K562 (cell line): ENCODE measurements around the gene SLC26A11. TPM values are rescaled to one million over a fixed set of nuclear protein-coding genes. Genes with fewer than 3 reads are reported as not detected.
A peak's percentile ranks its signal among the peaks of the same experiment; 100 is the strongest.

Source experiments
- ARID2 ChIP-seq: fragments of 450-650 bp; IDR thresholded peaks from 2 replicates; pipeline ENCODE4 v1.6.1; 2017; ENCODE audit warnings: antibody characterized with exemption, mild to moderate bottlenecking
- CSDE1 ChIP-seq, 2 experiments: fragments of 450-650 bp; IDR thresholded peaks; 2 replicates each; pipeline ENCODE4 v1.6.1; 2016; ENCODE audit warnings: mild to moderate bottlenecking in 1 of 2
- ELF4 ChIP-seq: fragments of 450-650 bp; formaldehyde crosslinking; IDR thresholded peaks from 2 replicates; pipeline ENCODE4 v1.4.0; 2022; ENCODE audit warnings: missing genetic modification characterization
- ESRRA ChIP-seq: fragments of 450-650 bp; IDR thresholded peaks from 2 replicates; pipeline ENCODE4 v1.6.1; 2014; ENCODE audit warnings: low read depth, mild to moderate bottlenecking, moderate library complexity, borderline replicate concordance
- GTF2A2 ChIP-seq: IDR thresholded peaks from 2 replicates; pipeline ENCODE4 v1.6.1; 2016; ENCODE audit warnings: mild to moderate bottlenecking, missing genetic modification characterization, missing compliant biosample characterization
- KAT8 ChIP-seq: fragments of 450-650 bp; IDR thresholded peaks from 2 replicates; pipeline ENCODE4 v1.6.1; 2016; ENCODE audit warnings: low read depth, mild to moderate bottlenecking
- PHB2 ChIP-seq: fragments of 450-650 bp; IDR thresholded peaks from 2 replicates; pipeline ENCODE4 v1.6.1; 2017; ENCODE audit warnings: low read depth
- RBM17 ChIP-seq: fragments of 200-400 bp; formaldehyde crosslinking; IDR thresholded peaks from 2 replicates; pipeline ENCODE4 v1.6.1; 2017; ENCODE audit warnings: low read depth, mild to moderate bottlenecking, low read length, borderline replicate concordance
- SMC3 ChIP-seq: conservative IDR thresholded peaks from 2 replicates; pipeline ENCODE4 v1.6.1; 2011; ENCODE audit warnings: low read depth, low read length, improper control_type of control experiment; ENCODE audit not compliant: insufficient read depth
- THRAP3 ChIP-seq: fragments of 450-650 bp; IDR thresholded peaks from 2 replicates; pipeline ENCODE4 v1.6.1; 2016; ENCODE audit warnings: mild to moderate bottlenecking, inconsistent platforms, borderline replicate concordance
- ZNF143 ChIP-seq: sonication (generic); formaldehyde crosslinking; IDR thresholded peaks from 2 replicates; pipeline ENCODE4 v1.9.0; 2022; ENCODE audit warnings: mild to moderate bottlenecking, missing genetic modification reagents
- ZNF76 ChIP-seq: fragments of 250-450 bp; sonication (Bioruptor Pico); IDR thresholded peaks from 2 replicates; pipeline ENCODE4 v1.4.0; 2020; ENCODE audit warnings: mild to moderate bottlenecking, moderate library complexity, borderline replicate concordance
- polyA plus RNA-seq, 8 experiments: library from polyadenylated mRNA; depleted of rRNA in 4 of 8; stranded (reverse) in 5 of 8; unstranded in 3 of 8; fragments of >200 nt; fragmentation: Nextera tagmentation in 2 of 8; fragmentation: Illumina TruSeq in 1 of 8; extraction: Ambion mirVana in 2 of 8; extraction: Trizol in 1 of 8; gene quantifications; 2 replicates each; pipeline versions ENCODE4 v1.2.1 to v1.2.3, GENCODE V29; 2011 to 2014; ENCODE audit warnings: inconsistent platforms in 1 of 8, missing spikeins in 1 of 8
- total RNA-seq, 7 experiments: library from RNA; depleted of rRNA in 6 of 7; stranded (reverse); fragments of >200 nt in 6 of 7; fragmentation: Illumina TruSeq in 2 of 7; extraction: Trizol in 2 of 7; gene quantifications; 2 replicates each; pipeline versions ENCODE4 v1.2.1 to v1.2.3, GENCODE V29; 2011 to 2021; ENCODE audit warnings: low replicate concordance in 1 of 7
- TF ChIP-seq, protein P1 (sequence below): sonication (generic); formaldehyde crosslinking; IDR thresholded peaks from 2 replicates; pipeline ENCODE4 v1.8.0; 2022; ENCODE audit warnings: mild to moderate bottlenecking, missing genetic modification reagents
- TF ChIP-seq, protein P2 (sequence below): fragments of 450-650 bp; formaldehyde crosslinking; IDR thresholded peaks from 2 replicates; pipeline ENCODE4 v1.4.0; 2022; ENCODE audit warnings: missing genetic modification characterization
- TF ChIP-seq, protein P3 (sequence below): sonication (generic); formaldehyde crosslinking; IDR thresholded peaks from 2 replicates; pipeline ENCODE4 v1.9.0; 2022; ENCODE audit warnings: mild to moderate bottlenecking, missing genetic modification reagents
- TF ChIP-seq, protein P4 (sequence below), 2 experiments: fragments of 450-650 bp; IDR thresholded peaks; 2 replicates each; pipeline ENCODE4 v1.6.1; 2018; ENCODE audit warnings: mild to moderate bottlenecking in 2 of 2, low read depth in 1 of 2; ENCODE audit not compliant: partially characterized antibody in 2 of 2
- TF ChIP-seq, protein P5 (sequence below): IDR thresholded peaks from 3 replicates; pipeline ENCODE4 v1.6.1; 2011; ENCODE audit warnings: borderline replicate concordance, mild to moderate bottlenecking, moderate library complexity; ENCODE audit not compliant: insufficient read length; ENCODE audit errors: extremely low read depth
- TF ChIP-seq, protein P6 (sequence below): fragments of 450-650 bp; IDR thresholded peaks from 2 replicates; pipeline ENCODE4 v1.6.1; 2016; ENCODE audit warnings: missing biosample characterization, missing genetic modification characterization

The SLC26A11 gene
- total and polyA plus RNA-seq, 9 of the 15 experiments (the other 6 are each of a cell fraction or from before 2014, with no cell fraction given) = 0.06 to 3.1 (median 1.2) TPM; not detected in 1

DNA sequence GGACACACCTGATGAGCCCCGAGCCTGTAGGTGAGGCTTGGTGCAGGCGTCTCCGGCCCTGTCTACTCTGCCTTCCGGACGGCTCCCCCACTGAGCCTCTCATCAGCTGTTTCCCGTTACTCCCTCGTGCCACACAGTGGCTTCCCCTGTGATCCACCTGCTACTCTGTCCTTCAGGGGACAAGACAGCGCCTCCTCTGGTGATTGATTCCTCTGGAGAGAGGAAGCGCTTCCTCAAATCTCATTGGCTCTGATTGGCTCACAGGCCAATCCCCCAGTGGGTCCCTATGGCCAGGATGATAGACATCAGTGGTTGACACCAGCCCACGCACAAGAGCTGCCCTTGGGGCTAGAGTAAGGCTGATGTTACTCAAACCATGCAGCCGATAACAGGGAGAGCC, 64.4 kb downstream of the SLC26A11 start (continued):
- TF ChIP-seq ELF4 (CRISPR knock-in tag) (no peak), THRAP3 (no peak), GTF2A2 (tag) (no peak), PHB2 (no peak), ARID2 (no peak), SMC3 (no peak), KAT8 (no peak), ZNF143 (no peak), ZNF76 (no peak), CSDE1 (IDR thresholded peaks at IDR 0.05) (no peak), ESRRA (peak; percentile 77; the same call in 1 of the 2 replicates), RBM17 (no peak)
- TF ChIP-seq, protein P1, sequence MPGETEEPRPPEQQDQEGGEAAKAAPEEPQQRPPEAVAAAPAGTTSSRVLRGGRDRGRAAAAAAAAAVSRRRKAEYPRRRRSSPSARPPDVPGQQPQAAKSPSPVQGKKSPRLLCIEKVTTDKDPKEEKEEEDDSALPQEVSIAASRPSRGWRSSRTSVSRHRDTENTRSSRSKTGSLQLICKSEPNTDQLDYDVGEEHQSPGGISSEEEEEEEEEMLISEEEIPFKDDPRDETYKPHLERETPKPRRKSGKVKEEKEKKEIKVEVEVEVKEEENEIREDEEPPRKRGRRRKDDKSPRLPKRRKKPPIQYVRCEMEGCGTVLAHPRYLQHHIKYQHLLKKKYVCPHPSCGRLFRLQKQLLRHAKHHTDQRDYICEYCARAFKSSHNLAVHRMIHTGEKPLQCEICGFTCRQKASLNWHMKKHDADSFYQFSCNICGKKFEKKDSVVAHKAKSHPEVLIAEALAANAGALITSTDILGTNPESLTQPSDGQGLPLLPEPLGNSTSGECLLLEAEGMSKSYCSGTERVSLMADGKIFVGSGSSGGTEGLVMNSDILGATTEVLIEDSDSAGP (CRISPR knock-in tag) = no peak
- TF ChIP-seq, protein P2, sequence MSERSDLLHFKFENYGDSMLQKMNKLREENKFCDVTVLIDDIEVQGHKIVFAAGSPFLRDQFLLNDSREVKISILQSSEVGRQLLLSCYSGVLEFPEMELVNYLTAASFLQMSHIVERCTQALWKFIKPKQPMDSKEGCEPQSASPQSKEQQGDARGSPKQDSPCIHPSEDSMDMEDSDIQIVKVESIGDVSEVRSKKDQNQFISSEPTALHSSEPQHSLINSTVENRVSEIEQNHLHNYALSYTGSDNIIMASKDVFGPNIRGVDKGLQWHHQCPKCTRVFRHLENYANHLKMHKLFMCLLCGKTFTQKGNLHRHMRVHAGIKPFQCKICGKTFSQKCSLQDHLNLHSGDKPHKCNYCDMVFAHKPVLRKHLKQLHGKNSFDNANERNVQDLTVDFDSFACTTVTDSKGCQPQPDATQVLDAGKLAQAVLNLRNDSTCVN = no peak
- TF ChIP-seq, protein P3, sequence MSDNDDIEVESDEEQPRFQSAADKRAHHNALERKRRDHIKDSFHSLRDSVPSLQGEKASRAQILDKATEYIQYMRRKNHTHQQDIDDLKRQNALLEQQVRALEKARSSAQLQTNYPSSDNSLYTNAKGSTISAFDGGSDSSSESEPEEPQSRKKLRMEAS (CRISPR knock-in tag) = peak; percentile 81
- TF ChIP-seq, protein P4, sequence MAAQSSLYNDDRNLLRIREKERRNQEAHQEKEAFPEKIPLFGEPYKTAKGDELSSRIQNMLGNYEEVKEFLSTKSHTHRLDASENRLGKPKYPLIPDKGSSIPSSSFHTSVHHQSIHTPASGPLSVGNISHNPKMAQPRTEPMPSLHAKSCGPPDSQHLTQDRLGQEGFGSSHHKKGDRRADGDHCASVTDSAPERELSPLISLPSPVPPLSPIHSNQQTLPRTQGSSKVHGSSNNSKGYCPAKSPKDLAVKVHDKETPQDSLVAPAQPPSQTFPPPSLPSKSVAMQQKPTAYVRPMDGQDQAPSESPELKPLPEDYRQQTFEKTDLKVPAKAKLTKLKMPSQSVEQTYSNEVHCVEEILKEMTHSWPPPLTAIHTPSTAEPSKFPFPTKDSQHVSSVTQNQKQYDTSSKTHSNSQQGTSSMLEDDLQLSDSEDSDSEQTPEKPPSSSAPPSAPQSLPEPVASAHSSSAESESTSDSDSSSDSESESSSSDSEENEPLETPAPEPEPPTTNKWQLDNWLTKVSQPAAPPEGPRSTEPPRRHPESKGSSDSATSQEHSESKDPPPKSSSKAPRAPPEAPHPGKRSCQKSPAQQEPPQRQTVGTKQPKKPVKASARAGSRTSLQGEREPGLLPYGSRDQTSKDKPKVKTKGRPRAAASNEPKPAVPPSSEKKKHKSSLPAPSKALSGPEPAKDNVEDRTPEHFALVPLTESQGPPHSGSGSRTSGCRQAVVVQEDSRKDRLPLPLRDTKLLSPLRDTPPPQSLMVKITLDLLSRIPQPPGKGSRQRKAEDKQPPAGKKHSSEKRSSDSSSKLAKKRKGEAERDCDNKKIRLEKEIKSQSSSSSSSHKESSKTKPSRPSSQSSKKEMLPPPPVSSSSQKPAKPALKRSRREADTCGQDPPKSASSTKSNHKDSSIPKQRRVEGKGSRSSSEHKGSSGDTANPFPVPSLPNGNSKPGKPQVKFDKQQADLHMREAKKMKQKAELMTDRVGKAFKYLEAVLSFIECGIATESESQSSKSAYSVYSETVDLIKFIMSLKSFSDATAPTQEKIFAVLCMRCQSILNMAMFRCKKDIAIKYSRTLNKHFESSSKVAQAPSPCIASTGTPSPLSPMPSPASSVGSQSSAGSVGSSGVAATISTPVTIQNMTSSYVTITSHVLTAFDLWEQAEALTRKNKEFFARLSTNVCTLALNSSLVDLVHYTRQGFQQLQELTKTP (IDR thresholded peaks at IDR 0.05; ENCODE audit: low read depth in 1 of 2, partially characterized antibody in 2 of 2) = no peak
- TF ChIP-seq, protein P5, sequence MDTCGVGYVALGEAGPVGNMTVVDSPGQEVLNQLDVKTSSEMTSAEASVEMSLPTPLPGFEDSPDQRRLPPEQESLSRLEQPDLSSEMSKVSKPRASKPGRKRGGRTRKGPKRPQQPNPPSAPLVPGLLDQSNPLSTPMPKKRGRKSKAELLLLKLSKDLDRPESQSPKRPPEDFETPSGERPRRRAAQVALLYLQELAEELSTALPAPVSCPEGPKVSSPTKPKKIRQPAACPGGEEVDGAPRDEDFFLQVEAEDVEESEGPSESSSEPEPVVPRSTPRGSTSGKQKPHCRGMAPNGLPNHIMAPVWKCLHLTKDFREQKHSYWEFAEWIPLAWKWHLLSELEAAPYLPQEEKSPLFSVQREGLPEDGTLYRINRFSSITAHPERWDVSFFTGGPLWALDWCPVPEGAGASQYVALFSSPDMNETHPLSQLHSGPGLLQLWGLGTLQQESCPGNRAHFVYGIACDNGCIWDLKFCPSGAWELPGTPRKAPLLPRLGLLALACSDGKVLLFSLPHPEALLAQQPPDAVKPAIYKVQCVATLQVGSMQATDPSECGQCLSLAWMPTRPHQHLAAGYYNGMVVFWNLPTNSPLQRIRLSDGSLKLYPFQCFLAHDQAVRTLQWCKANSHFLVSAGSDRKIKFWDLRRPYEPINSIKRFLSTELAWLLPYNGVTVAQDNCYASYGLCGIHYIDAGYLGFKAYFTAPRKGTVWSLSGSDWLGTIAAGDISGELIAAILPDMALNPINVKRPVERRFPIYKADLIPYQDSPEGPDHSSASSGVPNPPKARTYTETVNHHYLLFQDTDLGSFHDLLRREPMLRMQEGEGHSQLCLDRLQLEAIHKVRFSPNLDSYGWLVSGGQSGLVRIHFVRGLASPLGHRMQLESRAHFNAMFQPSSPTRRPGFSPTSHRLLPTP = no peak
- TF ChIP-seq, protein P6, sequence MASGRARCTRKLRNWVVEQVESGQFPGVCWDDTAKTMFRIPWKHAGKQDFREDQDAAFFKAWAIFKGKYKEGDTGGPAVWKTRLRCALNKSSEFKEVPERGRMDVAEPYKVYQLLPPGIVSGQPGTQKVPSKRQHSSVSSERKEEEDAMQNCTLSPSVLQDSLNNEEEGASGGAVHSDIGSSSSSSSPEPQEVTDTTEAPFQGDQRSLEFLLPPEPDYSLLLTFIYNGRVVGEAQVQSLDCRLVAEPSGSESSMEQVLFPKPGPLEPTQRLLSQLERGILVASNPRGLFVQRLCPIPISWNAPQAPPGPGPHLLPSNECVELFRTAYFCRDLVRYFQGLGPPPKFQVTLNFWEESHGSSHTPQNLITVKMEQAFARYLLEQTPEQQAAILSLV (tag) = no peak
